Natural killer cell (primary cell): ENCODE measurements around the gene STAB2. TPM values are rescaled to one million over a fixed set of nuclear protein-coding genes. Genes with fewer than 3 reads are reported as not detected.

ENCODE experiments used
- ATAC-seq, 3 donors: fragments of 150-1000 bp in 2 of 3; fragments of 200-7000 bp in 1 of 3; cut with Tn5 transposase; 1 replicate in 1 of 3; 2 replicates in 2 of 3; pipeline ENCODE4 v1.10.0; 2021; ENCODE audit warnings: mild to moderate bottlenecking in 2 of 3, moderate library complexity in 2 of 3
- DNase-seq, 2 donors: peaks; one replicate each; pipeline versions ENCODE4 v3.0.0 to v3.0.0-alpha.2; 2013 to 2021; ENCODE audit warnings: mixed read lengths in 1 of 2
- H3K27ac ChIP-seq: one replicate; pipeline ENCODE4 v1.5.1; 2013; ENCODE audit warnings: mild to moderate bottlenecking, low read length
- H3K27me3 ChIP-seq: one replicate; pipeline ENCODE4 v1.6.1; 2013; ENCODE audit warnings: low read length; ENCODE audit not compliant: control insufficient read depth, insufficient read depth
- H3K36me3 ChIP-seq: one replicate; pipeline ENCODE4 v1.6.1; 2013; ENCODE audit warnings: low read length; ENCODE audit not compliant: control insufficient read depth, insufficient read depth
- H3K4me1 ChIP-seq: one replicate; pipeline ENCODE4 v1.6.1; 2013; ENCODE audit warnings: low read length; ENCODE audit not compliant: control insufficient read depth, insufficient read depth
- H3K4me3 ChIP-seq: one replicate; pipeline ENCODE4 v1.5.1; 2013; ENCODE audit warnings: low read length
- H3K9me3 ChIP-seq: one replicate; pipeline ENCODE4 v1.6.1; 2013; ENCODE audit warnings: low read length; ENCODE audit not compliant: control insufficient read depth, insufficient read depth
- H3K27ac Mint-ChIP-seq, 2 donors: one replicate each; pipeline ENCODE4 v1.8.0; 2022; ENCODE audit warnings: mild to moderate bottlenecking in 2 of 2, mixed read lengths in 2 of 2, moderate library complexity in 1 of 2
- H3K27me3 Mint-ChIP-seq, 2 donors: one replicate each; pipeline ENCODE4 v1.8.0; 2022; ENCODE audit warnings: low read depth in 2 of 2, mixed read lengths in 2 of 2
- H3K36me3 Mint-ChIP-seq: one replicate; pipeline ENCODE4 v1.8.0; 2022; ENCODE audit warnings: mixed read lengths
- H3K4me1 Mint-ChIP-seq, 2 donors: one replicate each; pipeline ENCODE4 v1.8.0; 2022; ENCODE audit warnings: mixed read lengths in 2 of 2
- H3K4me3 Mint-ChIP-seq: one replicate; pipeline ENCODE4 v1.8.0; 2022; ENCODE audit warnings: mild to moderate bottlenecking, moderate library complexity, mixed read lengths
- H3K9me3 Mint-ChIP-seq, 2 donors: one replicate each; pipeline ENCODE4 v1.8.0; 2022; ENCODE audit warnings: mixed read lengths in 2 of 2
- WGBS: methylation state at CpG from one replicate; pipeline ENCODE4 v1.1.7; 2013; ENCODE audit warnings: missing lambda C conversion rate; ENCODE audit not compliant: insufficient coverage; 5-methylcytosine and 5-hydroxymethylcytosine counted together
- intact Hi-C: fragments of 100-400 bp; cut with micrococcal nuclease; formaldehyde crosslinking; loops from one replicate; pipeline ENCODE4 v1.14.2; 2022
- total RNA-seq, 4 donors: library from RNA; stranded (reverse); fragments of 120-200 nt in 1 of 4; gene quantifications; one replicate each; pipeline versions ENCODE4 v1.2.3 to v1.2.4, GENCODE V29; 2013 to 2022
- TF ChIP-seq, protein P1 (sequence below): fragments of 200-600 bp; IDR thresholded peaks from one replicate; pipeline ENCODE4 v1.8.0; 2022; ENCODE audit warnings: antibody characterized with exemption

STAB2 gene
- total RNA-seq, 3 donors from 2014 or later (not counting 1 experiment from before 2014, with no cell fraction given), result not detected

DNA sequence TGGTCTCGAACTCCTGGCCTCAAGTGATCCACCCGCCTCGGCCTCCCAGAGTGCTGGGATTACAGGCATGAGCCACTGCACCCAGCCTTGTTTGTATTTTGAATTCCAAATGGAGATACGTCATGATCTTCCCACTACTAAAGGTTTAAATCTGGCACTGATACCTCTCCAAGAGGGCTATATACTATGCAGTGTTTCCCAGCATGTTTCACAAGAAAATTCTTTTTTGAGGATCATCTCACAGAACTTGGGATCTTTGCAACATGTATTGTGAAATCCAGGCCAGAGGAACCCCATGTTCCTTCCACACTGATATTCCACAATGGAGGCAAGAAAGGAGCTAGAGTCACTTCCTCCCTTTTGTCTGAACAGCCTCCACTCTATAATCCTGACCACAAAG, 141.2 kb downstream of the STAB2 start:
- WGBS, result 86% methylated on average over 4 of the region's 4 CpGs
- DNase-seq, result no peak
- H3K4me1 Mint-ChIP-seq, result no peaks in the 10 kb centered on the region
- no peak for ATAC-seq
- no peaks in the 10 kb centered on the region for H3K36me3 Mint-ChIP-seq
- no peaks in the 10 kb centered on the region for H3K9me3 ChIP-seq
- no peak overlapping the region for H3K4me3 ChIP-seq
- no peak overlapping the region for H3K4me3 Mint-ChIP-seq
- no peaks in the 10 kb centered on the region for H3K4me1 ChIP-seq
- no peak overlapping the region for H3K27ac Mint-ChIP-seq
- no peak overlapping the region for H3K27ac ChIP-seq
- TF ChIP-seq, protein P1, sequence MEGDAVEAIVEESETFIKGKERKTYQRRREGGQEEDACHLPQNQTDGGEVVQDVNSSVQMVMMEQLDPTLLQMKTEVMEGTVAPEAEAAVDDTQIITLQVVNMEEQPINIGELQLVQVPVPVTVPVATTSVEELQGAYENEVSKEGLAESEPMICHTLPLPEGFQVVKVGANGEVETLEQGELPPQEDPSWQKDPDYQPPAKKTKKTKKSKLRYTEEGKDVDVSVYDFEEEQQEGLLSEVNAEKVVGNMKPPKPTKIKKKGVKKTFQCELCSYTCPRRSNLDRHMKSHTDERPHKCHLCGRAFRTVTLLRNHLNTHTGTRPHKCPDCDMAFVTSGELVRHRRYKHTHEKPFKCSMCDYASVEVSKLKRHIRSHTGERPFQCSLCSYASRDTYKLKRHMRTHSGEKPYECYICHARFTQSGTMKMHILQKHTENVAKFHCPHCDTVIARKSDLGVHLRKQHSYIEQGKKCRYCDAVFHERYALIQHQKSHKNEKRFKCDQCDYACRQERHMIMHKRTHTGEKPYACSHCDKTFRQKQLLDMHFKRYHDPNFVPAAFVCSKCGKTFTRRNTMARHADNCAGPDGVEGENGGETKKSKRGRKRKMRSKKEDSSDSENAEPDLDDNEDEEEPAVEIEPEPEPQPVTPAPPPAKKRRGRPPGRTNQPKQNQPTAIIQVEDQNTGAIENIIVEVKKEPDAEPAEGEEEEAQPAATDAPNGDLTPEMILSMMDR, result no peak
- no peaks in the 10 kb centered on the region for H3K36me3 ChIP-seq
- H3K27me3 Mint-ChIP-seq, result peaks cover 4 to 8% of the 10 kb centered on the region in 2 donors
- no peaks in the 10 kb centered on the region for H3K9me3 Mint-ChIP-seq
- intact Hi-C loops, result no loop called here
- H3K27me3 ChIP-seq, result no peaks in the 10 kb centered on the region

DNA sequence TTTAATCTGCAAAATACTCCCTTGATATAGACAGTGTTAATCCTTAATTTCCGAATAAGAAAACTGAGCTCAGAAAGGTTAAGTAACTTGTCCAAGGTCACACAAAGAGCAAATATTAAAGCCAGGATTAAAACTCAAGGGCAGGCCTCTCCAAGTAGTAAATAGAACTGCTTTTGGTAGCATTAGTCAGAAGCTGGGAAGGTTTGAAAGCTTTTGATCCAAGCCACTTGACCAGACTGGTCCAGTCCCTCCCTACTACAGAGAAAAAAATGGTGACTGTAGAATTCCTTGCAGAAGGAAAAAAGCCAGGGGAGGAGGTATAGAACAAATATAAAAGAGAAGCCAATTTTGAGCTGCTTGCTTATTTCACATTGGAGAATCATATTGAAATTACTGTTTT, 142.4 kb downstream of the STAB2 start:
- H3K4me3 Mint-ChIP-seq, result no peak overlapping the region
- WGBS, result 100% methylated on average over 1 of the region's 1 CpG
- no peaks in the 10 kb centered on the region for H3K4me1 Mint-ChIP-seq
- no peaks in the 10 kb centered on the region for H3K36me3 Mint-ChIP-seq
- Histone ChIP-seq H3K9me3 (no peaks in the 10 kb centered on the region), H3K36me3 (no peaks in the 10 kb centered on the region), H3K4me3 (no peak overlapping the region), H3K27ac (no peak overlapping the region), H3K27me3 (no peaks in the 10 kb centered on the region), H3K4me1 (no peaks in the 10 kb centered on the region)
- no peaks in the 10 kb centered on the region for H3K9me3 Mint-ChIP-seq
- H3K27ac Mint-ChIP-seq, result no peak overlapping the region
- no peak for DNase-seq
- no peak for ATAC-seq
- TF ChIP-seq, protein P1, result no peak
- peaks cover 4 to 8% of the 10 kb centered on the region in 2 donors for H3K27me3 Mint-ChIP-seq
- intact Hi-C loops, result no loop called here

DNA sequence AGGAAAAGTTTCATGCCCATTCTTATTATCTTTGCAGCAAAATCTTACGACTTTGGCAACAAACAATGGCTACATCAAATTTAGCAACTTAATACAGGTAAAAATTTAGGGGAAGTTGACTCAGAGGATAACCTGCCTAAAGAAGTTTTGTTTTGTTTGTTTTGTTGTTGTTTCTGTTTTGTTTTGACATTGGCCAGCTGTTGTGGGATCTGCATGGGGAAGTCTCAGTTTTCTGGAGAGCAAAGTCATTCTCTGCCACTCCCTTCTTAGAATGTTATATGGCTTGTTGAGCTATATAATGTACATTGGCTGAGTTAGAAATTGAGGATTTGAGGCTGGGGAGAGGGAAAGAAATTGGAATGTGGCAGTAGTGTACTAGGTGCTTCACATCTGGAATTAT, 144.5 kb downstream of the STAB2 start:
- Histone ChIP-seq H3K27ac (no peak overlapping the region), H3K4me3 (no peak overlapping the region), H3K36me3 (no peaks in the 10 kb centered on the region), H3K9me3 (no peaks in the 10 kb centered on the region), H3K4me1 (no peaks in the 10 kb centered on the region), H3K27me3 (no peaks in the 10 kb centered on the region)
- WGBS, result no CpG with 5 or more reads among the region's 1 CpG
- no peaks in the 10 kb centered on the region for H3K4me1 Mint-ChIP-seq
- H3K36me3 Mint-ChIP-seq, result no peaks in the 10 kb centered on the region
- H3K27ac Mint-ChIP-seq, result no peak overlapping the region
- intact Hi-C loops, result no loop called here
- DNase-seq (no peak), ATAC-seq (no peak)
- H3K9me3 Mint-ChIP-seq, result no peaks in the 10 kb centered on the region
- no peak overlapping the region for H3K4me3 Mint-ChIP-seq
- H3K27me3 Mint-ChIP-seq, result peaks cover 4 to 8% of the 10 kb centered on the region in 2 donors
- TF ChIP-seq, protein P1, result no peak

DNA sequence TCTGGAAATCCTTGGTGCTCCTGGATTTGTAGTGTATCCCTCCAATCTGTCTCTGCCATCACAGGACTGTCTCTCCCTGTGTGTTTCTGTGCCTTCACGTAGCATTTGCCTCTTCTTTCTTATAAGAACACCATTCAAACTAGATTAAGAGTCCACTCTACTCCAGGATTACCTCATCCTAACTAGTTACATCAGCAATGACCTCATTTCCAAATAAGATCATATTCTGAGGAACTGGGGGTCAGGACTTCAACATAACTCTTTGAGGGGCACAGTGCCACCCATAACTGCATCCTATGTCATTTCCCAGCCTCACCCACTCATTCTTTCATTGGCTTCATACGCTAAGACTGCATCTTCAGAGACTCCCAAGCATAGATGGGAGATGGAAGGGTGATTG, 147.8 kb downstream of the STAB2 start:
- H3K36me3 ChIP-seq, result no peaks in the 10 kb centered on the region
- no peaks in the 10 kb centered on the region for H3K4me1 Mint-ChIP-seq
- intact Hi-C loops, result no loop called here
- no peak for ATAC-seq
- no peak overlapping the region for H3K4me3 ChIP-seq
- 81% methylated on average over 1 of the region's 2 CpGs for WGBS
- H3K36me3 Mint-ChIP-seq, result no peaks in the 10 kb centered on the region
- no peak overlapping the region for H3K27ac Mint-ChIP-seq
- DNase-seq, result no peak
- H3K9me3 Mint-ChIP-seq, result no peaks in the 10 kb centered on the region
- no peaks in the 10 kb centered on the region for H3K4me1 ChIP-seq
- TF ChIP-seq, protein P1, result no peak
- H3K4me3 Mint-ChIP-seq, result no peak overlapping the region
- H3K27me3 Mint-ChIP-seq, result peaks cover 4 to 8% of the 10 kb centered on the region in 2 donors
- no peak overlapping the region for H3K27ac ChIP-seq
- H3K9me3 ChIP-seq, result no peaks in the 10 kb centered on the region
- no peaks in the 10 kb centered on the region for H3K27me3 ChIP-seq
